WERI-Rb-1 (cell line): Measurements from ENCODE around the gene RORB.

ENCODE experiments used
- DNase-seq: peaks from one replicate; pipeline ENCODE4 v3.0.0-alpha.2; 2020
- H3K27ac ChIP-seq: fragments of 250-450 bp; sonication (Bioruptor Pico); 2 replicates; pipeline ENCODE4 v1.5.1; 2020; ENCODE audit warnings: mild to moderate bottlenecking, moderate library complexity
- H3K27me3 ChIP-seq: fragments of 250-450 bp; sonication (Bioruptor Pico); 2 replicates; pipeline ENCODE4 v1.5.1; 2021; ENCODE audit warnings: mild to moderate bottlenecking, low read depth, moderate library complexity; ENCODE audit not compliant: insufficient read depth, severe bottlenecking
- H3K36me3 ChIP-seq: fragments of 250-450 bp; sonication (Bioruptor Pico); 2 replicates; pipeline ENCODE4 v1.5.1; 2020; ENCODE audit warnings: mild to moderate bottlenecking, moderate library complexity
- H3K4me3 ChIP-seq: 2 replicates; pipeline ENCODE4 v1.5.1; 2011; ENCODE audit warnings: low read depth, mild to moderate bottlenecking, control low read depth, low read length
- H3K9me3 ChIP-seq: fragments of 250-450 bp; sonication (Bioruptor Pico); 2 replicates; pipeline ENCODE4 v1.5.1; 2021; ENCODE audit warnings: mild to moderate bottlenecking, moderate library complexity; ENCODE audit not compliant: severe bottlenecking
- CTCF ChIP-seq: IDR thresholded peaks from 2 replicates; pipeline ENCODE4 v1.5.1; 2011; ENCODE audit warnings: low read depth, mild to moderate bottlenecking, control low read depth, inconsistent platforms, low read length

RORB gene

GRCh38 chr9:74735761-74736160, 238.6 kb downstream of the RORB start:
- Histone ChIP-seq H3K27ac (no peak overlapping the region; the same call in 1 of the 2 replicates), H3K4me3 (no peak overlapping the region), H3K9me3 (no peaks in the 10 kb centered on the region), H3K36me3 (no peaks in the 10 kb centered on the region), H3K27me3 (no peaks in the 10 kb centered on the region)
- no peak for TF ChIP-seq CTCF
- peak; percentile 22 for DNase-seq

GRCh38 chr9:74736646-74737045, 239.5 kb downstream of the RORB start:
- Histone ChIP-seq H3K27ac (no peak overlapping the region), H3K4me3 (no peak overlapping the region), H3K9me3 (no peaks in the 10 kb centered on the region), H3K36me3 (no peaks in the 10 kb centered on the region), H3K27me3 (no peaks in the 10 kb centered on the region)
- no peak for TF ChIP-seq CTCF
- no peak for DNase-seq

GRCh38 chr9:74742191-74742790, 245.2 kb downstream of the RORB start:
- H3K27me3 ChIP-seq, result no peaks in the 10 kb centered on the region
- TF ChIP-seq CTCF, result no peak
- H3K4me3 ChIP-seq, result no peak overlapping the region
- H3K9me3 ChIP-seq, result no peaks in the 10 kb centered on the region
- H3K27ac ChIP-seq, result no peak overlapping the region
- H3K36me3 ChIP-seq, result no peaks in the 10 kb centered on the region
- DNase-seq, result no peak
